Measurements from ENCODE around the gene FRMPD4. TPM values are rescaled to one million over a fixed set of nuclear protein-coding genes. Genes with fewer than 3 reads are reported as not detected.

The FRMPD4 gene
- total and polyA plus RNA-seq, 2 donors (not counting 3 experiments of a cell fraction or from before 2014, with no cell fraction given), result not detected

- TF ChIP-seq JUN (IDR thresholded peaks at IDR 0.05; ENCODE audit: borderline replicate concordance, insufficient read depth, insufficient read length, low read depth), result no peak
- no peak for TF ChIP-seq EZH2 (IDR thresholded peaks at IDR 0.05; ENCODE audit: borderline replicate concordance, low read depth, low read length, severe bottlenecking)
- TF ChIP-seq, protein P1, sequence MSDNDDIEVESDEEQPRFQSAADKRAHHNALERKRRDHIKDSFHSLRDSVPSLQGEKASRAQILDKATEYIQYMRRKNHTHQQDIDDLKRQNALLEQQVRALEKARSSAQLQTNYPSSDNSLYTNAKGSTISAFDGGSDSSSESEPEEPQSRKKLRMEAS (IDR thresholded peaks at IDR 0.05; ENCODE audit: insufficient read depth, insufficient read length), result no peak
- no peak for TF ChIP-seq POLR2A (IDR thresholded peaks at IDR 0.05; ENCODE audit: low read depth, low read length)
- TF ChIP-seq, protein P2, sequence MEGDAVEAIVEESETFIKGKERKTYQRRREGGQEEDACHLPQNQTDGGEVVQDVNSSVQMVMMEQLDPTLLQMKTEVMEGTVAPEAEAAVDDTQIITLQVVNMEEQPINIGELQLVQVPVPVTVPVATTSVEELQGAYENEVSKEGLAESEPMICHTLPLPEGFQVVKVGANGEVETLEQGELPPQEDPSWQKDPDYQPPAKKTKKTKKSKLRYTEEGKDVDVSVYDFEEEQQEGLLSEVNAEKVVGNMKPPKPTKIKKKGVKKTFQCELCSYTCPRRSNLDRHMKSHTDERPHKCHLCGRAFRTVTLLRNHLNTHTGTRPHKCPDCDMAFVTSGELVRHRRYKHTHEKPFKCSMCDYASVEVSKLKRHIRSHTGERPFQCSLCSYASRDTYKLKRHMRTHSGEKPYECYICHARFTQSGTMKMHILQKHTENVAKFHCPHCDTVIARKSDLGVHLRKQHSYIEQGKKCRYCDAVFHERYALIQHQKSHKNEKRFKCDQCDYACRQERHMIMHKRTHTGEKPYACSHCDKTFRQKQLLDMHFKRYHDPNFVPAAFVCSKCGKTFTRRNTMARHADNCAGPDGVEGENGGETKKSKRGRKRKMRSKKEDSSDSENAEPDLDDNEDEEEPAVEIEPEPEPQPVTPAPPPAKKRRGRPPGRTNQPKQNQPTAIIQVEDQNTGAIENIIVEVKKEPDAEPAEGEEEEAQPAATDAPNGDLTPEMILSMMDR (IDR thresholded peaks at IDR 0.05; ENCODE audit: extremely low read depth in 1 of 2, insufficient read depth in 1 of 2, low read depth in 1 of 2, low read length in 2 of 2), result no peak
- TF ChIP-seq POLR2AphosphoS5 (IDR thresholded peaks at IDR 0.05; ENCODE audit: insufficient read depth, low read depth, low read length), result no peak
- TF ChIP-seq FOS (IDR thresholded peaks at IDR 0.05; ENCODE audit: borderline replicate concordance, insufficient read depth, low read length), result no peak
- no peak for TF ChIP-seq MYC (IDR thresholded peaks at IDR 0.05; ENCODE audit: low read depth, low read length)
- no peak for FAIRE-seq
- POLR2A ChIA-PET, result no interaction called here
- dilution Hi-C loops (cut with MboI; ENCODE audit: extremely low pct_ligation_motif_present, low sequenced_read_pairs), result no loop called here
- CTCF ChIA-PET, result no interaction called here
- H4K20me1 ChIP-seq (replicated peaks; ENCODE audit: control insufficient read depth, extremely low read depth, insufficient read depth, low read length), result no peaks in the 10 kb centered on the region
- no peak overlapping the region for H3K4me3 ChIP-seq (replicated peaks in 1 of 3; ENCODE audit: insufficient read depth in 1 of 3, low read depth in 1 of 3, low read length in 3 of 3)
- BruUV-seq (replicated peaks), result no TSS peak
- H3K9ac ChIP-seq (replicated peaks; ENCODE audit: extremely low read depth, insufficient read depth, low read length), result no peak overlapping the region
- H3K36me3 ChIP-seq (ENCODE audit: control insufficient read depth in 2 of 2, extremely low read depth in 1 of 2, insufficient read depth in 2 of 2, low read length in 2 of 2), result no peaks in the 10 kb centered on the region
- intact Hi-C loops (cut with micrococcal nuclease), result no loop called here
- H3K9me3 ChIP-seq (replicated peaks; ENCODE audit: control insufficient read depth, insufficient read depth, low read length), result no peaks in the 10 kb centered on the region
- no peaks in the 10 kb centered on the region for H3K27me3 ChIP-seq (ENCODE audit: control insufficient read depth in 2 of 2, insufficient read depth in 2 of 2, low read length in 2 of 2)
- DNase-seq (ENCODE audit: low read depth, low spot score), result no peak
- no peak overlapping the region for H3K4me2 ChIP-seq (ENCODE audit: insufficient read depth, low read length)
- no peaks in the 10 kb centered on the region for H3K9me1 ChIP-seq (replicated peaks; ENCODE audit: control insufficient read depth, extremely low read depth, insufficient read depth, low read length)
- H3K27ac ChIP-seq (ENCODE audit: insufficient read depth, low read depth, low read length), result no peak overlapping the region
- no peaks in the 10 kb centered on the region for H3K4me1 ChIP-seq (ENCODE audit: control insufficient read depth, extremely low read depth, insufficient read depth, low read length)
- H3K79me2 ChIP-seq (ENCODE audit: control insufficient read depth, insufficient read depth, low read length), result no peaks in the 10 kb centered on the region
- no peak overlapping the region for H2AFZ ChIP-seq (ENCODE audit: low read depth, low read length)
Measured at GRCh38 chrX:12657881-12658280, 519.6 kb downstream of the FRMPD4 start.
